ENCODE results near the gene PTPRM. TPM values are rescaled to one million over a fixed set of nuclear protein-coding genes. Genes with fewer than 3 reads are reported as not detected.

PTPRM gene
- total and polyA plus RNA-seq, 2 experiments from 2014 or later, result 1.6 to 5.3 TPM

GRCh38 chr18:8194431-8194830, 627.3 kb downstream of the PTPRM start:
- no peaks in the 10 kb centered on the region for H3K36me3 ChIP-seq (ENCODE audit: insufficient read depth)
- H3K4me1 Mint-ChIP-seq, result peaks cover 4% of the 10 kb centered on the region; the same call in 2 of the 3 replicates
- H3K9me2 ChIP-seq (ENCODE audit: insufficient read depth), result no peaks in the 10 kb centered on the region
- no peaks in the 10 kb centered on the region for H3K36me3 Mint-ChIP-seq (ENCODE audit: low read depth)
- TF ChIP-seq EZH2phosphoT487 (IDR thresholded peaks at IDR 0.05; ENCODE audit: unreplicated experiment), result no peak
- H3K4me3 Mint-ChIP-seq, result no peak overlapping the region
- no peaks in the 10 kb centered on the region for H3K27me3 ChIP-seq (ENCODE audit: insufficient read depth)
- no peak overlapping the region for H3K4me3 ChIP-seq
- H4K20me1 ChIP-seq (replicated peaks; ENCODE audit: insufficient read depth), result no peaks in the 10 kb centered on the region
- no peaks in the 10 kb centered on the region for H3F3A ChIP-seq (replicated peaks; ENCODE audit: low read depth)
- no peaks in the 10 kb centered on the region for H3K4me1 ChIP-seq (ENCODE audit: insufficient read depth)
- ATAC-seq, result no peak
- no peak overlapping the region for H2AFZ ChIP-seq
- H3K27ac Mint-ChIP-seq, result no peak overlapping the region
- no peak for DNase-seq (ENCODE audit: low spot score)
- H3K27ac ChIP-seq (ENCODE audit: low read depth), result no peak overlapping the region
- no peak overlapping the region for H3K4me2 ChIP-seq
- H3K79me2 ChIP-seq (replicated peaks; ENCODE audit: insufficient read depth), result no peaks in the 10 kb centered on the region
- H3K27me3 Mint-ChIP-seq (ENCODE audit: insufficient read depth, low read depth, poor library complexity), result no peaks in the 10 kb centered on the region
- H3K9me3 Mint-ChIP-seq, result no peaks in the 10 kb centered on the region

- H3K27me3 ChIP-seq (ENCODE audit: insufficient read depth), result no peaks in the 10 kb centered on the region
- no peaks in the 10 kb centered on the region for H4K20me1 ChIP-seq (replicated peaks; ENCODE audit: insufficient read depth)
- no peaks in the 10 kb centered on the region for H3K36me3 ChIP-seq (ENCODE audit: insufficient read depth)
- H3K9me3 Mint-ChIP-seq, result no peaks in the 10 kb centered on the region
- no peak overlapping the region for H3K4me3 Mint-ChIP-seq
- H3K27ac Mint-ChIP-seq, result no peak overlapping the region
- no peak overlapping the region for H3K4me3 ChIP-seq
- no peaks in the 10 kb centered on the region for H3F3A ChIP-seq (replicated peaks; ENCODE audit: low read depth)
- no peak for TF ChIP-seq ZNF331 (CRISPR knock-in tag; IDR thresholded peaks at IDR 0.05; ENCODE audit: low read depth)
- no peak for TF ChIP-seq CTCF (conservative IDR thresholded peaks at IDR 0.05; ENCODE audit: low read depth in 2 of 2)
- no peak for TF ChIP-seq CREB1 (CRISPR knock-in tag; IDR thresholded peaks at IDR 0.05; ENCODE audit: low read depth)
- H3K27ac ChIP-seq (ENCODE audit: low read depth), result no peak overlapping the region
- H2AFZ ChIP-seq, result no peak overlapping the region
- no peak overlapping the region for H3K4me2 ChIP-seq
- no peaks in the 10 kb centered on the region for H3K36me3 Mint-ChIP-seq (ENCODE audit: low read depth)
- no peaks in the 10 kb centered on the region for H3K4me1 ChIP-seq (ENCODE audit: insufficient read depth)
- H3K79me2 ChIP-seq (replicated peaks; ENCODE audit: insufficient read depth), result no peaks in the 10 kb centered on the region
- H3K27me3 Mint-ChIP-seq (ENCODE audit: insufficient read depth, low read depth, poor library complexity), result no peaks in the 10 kb centered on the region
- ATAC-seq, result no peak
- no peaks in the 10 kb centered on the region for H3K9me2 ChIP-seq (ENCODE audit: insufficient read depth)
- peaks cover 4% of the 10 kb centered on the region; the same call in 2 of the 3 replicates for H3K4me1 Mint-ChIP-seq
- DNase-seq (ENCODE audit: low spot score), result no peak
Observed at GRCh38 chr18:8196238-8196637, 629.1 kb downstream of the PTPRM start.

- Mint-ChIP-seq H3K9me3 (no peaks in the 10 kb centered on the region), H3K4me3 (no peak overlapping the region), H3K27me3 (ENCODE audit: insufficient read depth, low read depth, poor library complexity) (no peaks in the 10 kb centered on the region), H3K36me3 (ENCODE audit: low read depth) (no peaks in the 10 kb centered on the region), H3K4me1 (peaks cover 4% of the 10 kb centered on the region; the same call in 2 of the 3 replicates), H3K27ac (no peak overlapping the region)
- Histone ChIP-seq H3K4me1 (ENCODE audit: insufficient read depth) (no peaks in the 10 kb centered on the region), H3K36me3 (ENCODE audit: insufficient read depth) (no peaks in the 10 kb centered on the region), H3K79me2 (replicated peaks; ENCODE audit: insufficient read depth) (no peaks in the 10 kb centered on the region), H3K27ac (ENCODE audit: low read depth) (no peak overlapping the region), H2AFZ (no peak overlapping the region), H3K27me3 (ENCODE audit: insufficient read depth) (no peaks in the 10 kb centered on the region), H3K4me2 (no peak overlapping the region), H3K9me2 (ENCODE audit: insufficient read depth) (no peaks in the 10 kb centered on the region), H3F3A (replicated peaks; ENCODE audit: low read depth) (no peaks in the 10 kb centered on the region), H4K20me1 (replicated peaks; ENCODE audit: insufficient read depth) (no peaks in the 10 kb centered on the region), H3K4me3 (no peak overlapping the region)
- DNase-seq (ENCODE audit: low spot score), result no peak
- ATAC-seq, result no peak
- TF ChIP-seq NANOG (IDR thresholded peaks at IDR 0.05; ENCODE audit: borderline replicate concordance) (no peak), STAT1 (IDR thresholded peaks at IDR 0.05; ENCODE audit: unreplicated experiment) (no peak), POLR2AphosphoS5 (IDR thresholded peaks at IDR 0.05; ENCODE audit: low read depth) (no peak), CTCF (conservative IDR thresholded peaks at IDR 0.05; ENCODE audit: low read depth in 2 of 2) (no peak), ETS1 (IDR thresholded peaks at IDR 0.05) (no peak), JUNB (IDR thresholded peaks at IDR 0.05; ENCODE audit: unreplicated experiment) (no peak), CREB1 (CRISPR knock-in tag; IDR thresholded peaks at IDR 0.05; ENCODE audit: low read depth) (no peak), EZH2 (IDR thresholded peaks at IDR 0.05; ENCODE audit: low read depth, unreplicated experiment) (no peak), EZH2phosphoT487 (IDR thresholded peaks at IDR 0.05; ENCODE audit: unreplicated experiment) (no peak)
Observed at GRCh38 chr18:8197499-8197898, 630.4 kb downstream of the PTPRM start.
